Activated CD8-positive, alpha-beta memory T cell treated with anti-CD3 and anti-CD28 coated beads, Interleukin-2, amount 10 ng/mL, durations not matched to agents 7 days and 5 days (primary cell): ENCODE data around the gene PRPF19. TPM values are rescaled to one million over a fixed set of nuclear protein-coding genes. Genes with fewer than 3 reads are reported as not detected.

Source experiments
- ATAC-seq: fragments of 150-1000 bp; cut with Tn5 transposase; one replicate; pipeline ENCODE4 v1.10.0; 2021; ENCODE audit warnings: moderate library complexity
- CTCF ChIA-PET: fragments of 350-600 bp; sonication (Branson Sonifier 250); formaldehyde crosslinking; loops from one replicate; lab custom pipeline; 2021; ENCODE audit warnings: antibody characterized with exemption; lab: Charles Lee
- DNase-seq: peaks from one replicate; pipeline ENCODE4 v3.0.0-alpha.2; 2020
- H3K27ac Mint-ChIP-seq: one replicate; pipeline ENCODE4 v1.8.0; 2021; ENCODE audit warnings: mild to moderate bottlenecking, mixed read lengths
- H3K27me3 Mint-ChIP-seq: one replicate; pipeline ENCODE4 v1.8.0; 2021; ENCODE audit warnings: mixed read lengths
- H3K36me3 Mint-ChIP-seq: one replicate; pipeline ENCODE4 v1.8.0; 2021; ENCODE audit warnings: mild to moderate bottlenecking, mixed read lengths
- H3K4me1 Mint-ChIP-seq: one replicate; pipeline ENCODE4 v1.8.0; 2021; ENCODE audit warnings: mixed read lengths
- H3K4me3 Mint-ChIP-seq: one replicate; pipeline ENCODE4 v1.8.0; 2021; ENCODE audit warnings: mild to moderate bottlenecking, moderate library complexity, mixed read lengths
- H3K9me3 Mint-ChIP-seq: one replicate; pipeline ENCODE4 v1.8.0; 2022; ENCODE audit warnings: low read depth, mixed read lengths
- total RNA-seq, 2 experiments: library from RNA; stranded (reverse); gene quantifications; one replicate each; pipeline ENCODE4 v1.2.3, GENCODE V29; 2021

The PRPF19 gene
- total RNA-seq, 2 experiments from 2014 or later, result 125 to 144 TPM

DNA sequence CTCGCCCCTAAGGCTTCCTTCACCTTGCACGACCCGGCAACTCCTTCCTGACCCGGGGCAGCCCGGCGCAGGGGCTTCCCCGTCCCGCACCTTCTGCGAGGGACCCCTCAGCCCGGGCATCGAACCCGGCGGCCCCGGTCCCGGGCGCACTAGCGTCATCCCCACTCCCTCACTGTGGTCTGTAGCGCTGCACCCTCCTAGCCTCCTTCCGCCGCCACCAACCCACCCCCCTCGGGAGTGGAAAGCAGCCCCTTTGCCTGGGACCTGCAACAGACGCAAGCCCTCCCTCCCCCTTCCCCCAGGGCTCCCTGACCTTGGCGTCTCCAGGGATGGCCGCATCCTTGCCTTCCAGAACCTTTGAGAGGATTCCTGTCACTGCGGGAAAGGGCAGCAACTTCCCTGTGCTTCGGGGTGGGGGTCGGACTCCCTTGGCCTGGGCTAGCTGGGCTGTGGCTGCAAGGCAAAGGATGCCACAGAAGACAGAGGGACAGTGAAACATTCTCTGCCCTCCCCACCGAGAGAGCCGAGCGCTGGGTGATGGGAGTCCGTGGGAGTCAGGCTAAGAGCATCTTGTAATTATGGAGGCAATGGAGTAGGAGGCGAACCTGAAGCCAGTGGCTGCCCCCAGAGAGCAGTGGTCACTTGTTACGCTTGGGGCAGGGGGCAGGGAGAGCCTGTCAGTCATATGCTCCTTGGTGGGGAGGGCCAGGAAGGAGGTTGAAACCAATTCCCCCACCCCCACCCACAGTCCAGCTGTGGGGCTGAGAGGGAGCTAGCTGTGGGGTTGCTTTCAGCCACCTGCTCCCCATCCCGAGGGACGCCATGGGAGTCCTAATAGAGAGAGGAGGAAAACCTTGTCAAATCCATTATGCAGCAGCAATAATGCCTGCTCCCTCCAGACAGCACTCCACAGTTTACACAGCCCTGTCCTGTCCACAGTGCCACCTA lies 18.8 kb upstream of the PRPF19 start:
- Mint-ChIP-seq H3K4me1 (peaks cover 12% of the 10 kb centered on the region), H3K36me3 (peaks cover 23% of the 10 kb centered on the region), H3K9me3 (no peaks in the 10 kb centered on the region), H3K27ac (no peak overlapping the region), H3K4me3 (peak overlapping the region; percentile 15), H3K27me3 (peaks cover 41% of the 10 kb centered on the region)
- DNase-seq (no peak), ATAC-seq (peak; percentile 27)
- CTCF ChIA-PET, result no interaction called here

DNA sequence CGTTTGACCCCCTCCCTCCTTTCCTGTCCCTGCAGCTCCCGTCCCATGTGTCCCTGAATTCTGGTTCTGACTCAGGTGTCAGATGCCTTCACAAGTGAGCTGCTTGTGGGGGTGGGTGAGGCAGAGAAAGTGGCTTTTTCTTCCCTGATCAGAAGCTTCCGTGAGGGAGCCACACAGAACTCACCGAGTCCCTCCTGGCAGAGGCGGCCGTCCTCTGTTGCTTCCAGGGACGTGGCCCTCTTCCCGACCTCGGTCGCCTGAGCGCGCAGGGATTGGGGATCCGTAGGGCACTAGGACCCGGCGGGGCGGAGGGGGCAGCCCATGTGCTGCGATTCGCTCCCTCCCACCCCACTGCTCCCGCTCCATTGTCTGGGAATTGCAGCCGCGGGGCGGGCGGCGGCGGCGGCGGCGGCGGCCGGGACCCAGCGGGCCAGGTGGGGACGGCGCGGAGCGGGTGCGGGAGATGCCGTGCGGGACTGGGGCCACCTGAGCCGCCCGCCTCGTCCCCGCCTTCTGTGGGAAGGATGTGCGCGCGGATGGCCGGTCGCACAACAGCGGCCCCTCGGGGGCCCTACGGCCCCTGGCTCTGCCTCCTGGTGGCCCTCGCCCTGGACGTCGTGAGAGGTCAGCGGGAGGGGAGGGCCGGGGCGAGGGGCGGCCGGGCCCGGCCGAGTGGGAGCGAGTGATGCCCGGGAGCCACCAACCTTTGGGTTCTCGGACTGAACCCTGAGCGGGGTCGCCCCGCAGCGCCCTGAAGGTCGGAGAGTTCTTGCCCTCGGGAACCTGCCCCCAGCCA lies 17.9 kb upstream of the PRPF19 start, which contains the start of gene TMEM132A:
TMEM132A (plus strand) TSS at position 351 of the 796 bp plus-strand sequence; CDS start at position 525, 174 bp downstream.
- H3K9me3 Mint-ChIP-seq, result no peaks in the 10 kb centered on the region
- ATAC-seq, result peak; percentile 54
- CTCF ChIA-PET, result interaction anchor here (0.9 to 1.1 kb wide), 3 partner anchors 9 to 93 kb away, joined by 3 to 4 read pairs (median 3); no protein-coding TSS in a partner anchor

GRCh38 chr11:60923800-60924109 lies 17.4 kb upstream of the PRPF19 start:
- Mint-ChIP-seq H3K4me3 (peak overlapping the region; percentile 21), H3K27me3 (peaks cover 32% of the 10 kb centered on the region), H3K9me3 (no peaks in the 10 kb centered on the region), H3K27ac (no peak overlapping the region), H3K36me3 (peaks cover 32% of the 10 kb centered on the region), H3K4me1 (peaks cover 12% of the 10 kb centered on the region)
- ATAC-seq (no peak), DNase-seq (no peak)
- CTCF ChIA-PET, result interaction anchor here (0.9 to 1.1 kb wide), 3 partner anchors 8 to 93 kb away, joined by 3 to 4 read pairs (median 3); no protein-coding TSS in a partner anchor

More for the DNA sequence above, 17.9 kb upstream of the PRPF19 start, which contains the start of gene TMEM132A:
- Mint-ChIP-seq H3K4me1 (peaks cover 12% of the 10 kb centered on the region), H3K36me3 (peaks cover 31% of the 10 kb centered on the region), H3K27me3 (peaks cover 33% of the 10 kb centered on the region), H3K4me3 (peak within 1 kb of the TSS; percentile 21), H3K27ac (no peak within 1 kb of the TSS)
- DNase-seq, result no peak

- Mint-ChIP-seq H3K9me3 (no peaks in the 10 kb centered on the region), H3K4me3 (no peak overlapping the region), H3K27me3 (peaks cover 32% of the 10 kb centered on the region), H3K27ac (no peak overlapping the region), H3K4me1 (peaks cover 12% of the 10 kb centered on the region), H3K36me3 (peaks cover 32% of the 10 kb centered on the region)
- CTCF ChIA-PET, result interaction anchor here (0.9 to 1.1 kb wide), 3 partner anchors 8 to 92 kb away, joined by 3 to 4 read pairs (median 3); no protein-coding TSS in a partner anchor
- DNase-seq (no peak), ATAC-seq (no peak)
Measured at GRCh38 chr11:60923326-60923725, 16.9 kb upstream of the PRPF19 start.

DNA sequence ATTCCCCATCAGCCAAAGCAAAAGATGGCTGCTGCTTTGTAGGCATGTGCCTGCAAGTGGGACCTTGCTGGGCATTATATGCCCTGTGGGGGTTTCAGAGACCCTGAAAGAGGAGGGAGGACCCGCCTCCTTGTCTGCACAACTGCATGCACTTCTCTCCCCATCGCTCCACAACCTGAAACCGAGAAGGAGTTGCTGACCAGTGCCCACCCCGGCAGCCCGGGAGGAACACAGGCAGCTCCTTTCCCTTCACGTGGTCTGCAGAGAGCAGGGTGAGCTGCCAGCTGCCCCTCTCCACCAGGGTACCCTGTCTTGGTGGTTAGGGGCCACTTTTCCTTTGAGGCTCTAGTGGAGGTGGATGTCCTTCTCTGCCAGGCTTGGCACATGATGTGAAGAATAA lies 16.5 kb upstream of the PRPF19 start:
- ATAC-seq (no peak), DNase-seq (no peak)
- CTCF ChIA-PET, result no interaction called here
- Mint-ChIP-seq H3K36me3 (peaks cover 32% of the 10 kb centered on the region), H3K4me1 (peaks cover 12% of the 10 kb centered on the region), H3K27me3 (peaks cover 32% of the 10 kb centered on the region), H3K4me3 (no peak overlapping the region), H3K27ac (no peak overlapping the region), H3K9me3 (no peaks in the 10 kb centered on the region)

DNA sequence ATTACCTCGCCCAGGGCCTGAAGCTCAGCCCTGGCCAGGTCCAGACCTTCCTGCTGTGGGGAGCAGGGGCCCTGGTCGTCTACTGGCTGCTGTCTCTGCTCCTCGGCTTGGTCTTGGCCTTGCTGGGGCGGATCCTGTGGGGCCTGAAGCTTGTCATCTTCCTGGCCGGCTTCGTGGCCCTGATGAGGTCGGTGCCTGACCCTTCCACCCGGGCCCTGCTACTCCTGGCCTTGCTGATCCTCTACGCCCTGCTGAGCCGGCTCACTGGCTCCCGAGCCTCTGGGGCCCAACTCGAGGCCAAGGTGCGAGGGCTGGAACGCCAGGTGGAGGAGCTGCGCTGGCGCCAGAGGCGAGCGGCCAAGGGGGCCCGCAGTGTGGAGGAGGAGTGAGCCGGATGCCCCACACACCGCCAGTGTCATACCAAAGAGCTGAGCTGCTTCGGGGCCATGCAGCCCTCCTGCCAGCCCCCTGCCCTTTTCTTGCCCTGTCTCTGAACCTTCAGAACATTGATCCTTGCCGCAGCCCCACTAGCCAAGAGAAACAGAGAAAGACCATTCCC lies 15.5 kb upstream of the PRPF19 start:
- no peak overlapping the region for H3K27ac Mint-ChIP-seq
- CTCF ChIA-PET, result no interaction called here
- H3K4me3 Mint-ChIP-seq, result no peak overlapping the region
- ATAC-seq, result no peak
- peaks cover 28% of the 10 kb centered on the region for H3K27me3 Mint-ChIP-seq
- H3K4me1 Mint-ChIP-seq, result peaks cover 15% of the 10 kb centered on the region
- DNase-seq, result no peak
- H3K9me3 Mint-ChIP-seq, result no peaks in the 10 kb centered on the region
- H3K36me3 Mint-ChIP-seq, result peaks cover 34% of the 10 kb centered on the region

- H3K9me3 Mint-ChIP-seq, result no peaks in the 10 kb centered on the region
- H3K4me3 Mint-ChIP-seq, result no peak overlapping the region
- ATAC-seq, result no peak
- peaks cover 22% of the 10 kb centered on the region for H3K27me3 Mint-ChIP-seq
- H3K4me1 Mint-ChIP-seq, result peaks cover 19% of the 10 kb centered on the region
- CTCF ChIA-PET, result no interaction called here
- DNase-seq, result no peak
- H3K36me3 Mint-ChIP-seq, result peaks cover 34% of the 10 kb centered on the region
- no peak overlapping the region for H3K27ac Mint-ChIP-seq
Measured at GRCh38 chr11:60921259-60921658, 14.9 kb upstream of the PRPF19 start.

DNA sequence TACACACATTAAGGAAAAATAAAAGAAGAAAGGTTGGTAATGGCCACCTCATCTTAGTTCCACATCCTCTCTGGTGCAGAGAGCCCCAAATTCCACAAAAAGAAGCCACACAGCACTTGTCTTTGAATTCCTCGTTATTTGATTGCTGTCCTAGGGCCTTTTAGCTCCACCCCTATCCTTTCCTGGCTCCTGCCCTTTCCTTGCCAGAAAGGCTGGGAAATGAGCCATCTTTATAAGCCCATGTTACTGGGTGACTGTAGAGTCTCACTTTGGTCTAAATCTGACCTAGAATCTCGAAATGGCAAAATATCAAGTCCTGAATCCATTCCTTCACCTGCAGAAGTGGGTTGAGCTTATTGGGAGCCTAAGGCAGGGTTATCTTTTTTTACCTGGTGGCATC lies 13.6 kb upstream of the PRPF19 start:
- ATAC-seq (no peak), DNase-seq (no peak)
- Mint-ChIP-seq H3K27ac (no peak overlapping the region), H3K9me3 (no peaks in the 10 kb centered on the region), H3K36me3 (peaks cover 36% of the 10 kb centered on the region), H3K4me1 (peaks cover 20% of the 10 kb centered on the region), H3K27me3 (peaks cover 9% of the 10 kb centered on the region), H3K4me3 (no peak overlapping the region)
- CTCF ChIA-PET, result interaction anchor here (1.6 kb wide), 1 partner anchor 267 kb away, joined by 4 read pairs; no protein-coding TSS in a partner anchor

GRCh38 chr11:60919320-60919719 lies 12.9 kb upstream of the PRPF19 start:
- no peaks in the 10 kb centered on the region for H3K9me3 Mint-ChIP-seq
- H3K4me1 Mint-ChIP-seq, result peaks cover 17% of the 10 kb centered on the region
- H3K27me3 Mint-ChIP-seq, result peaks cover 8% of the 10 kb centered on the region
- H3K4me3 Mint-ChIP-seq, result no peak overlapping the region
- CTCF ChIA-PET, result interaction anchor here (0.8 to 1.6 kb wide), 4 partner anchors 20 to 351 kb away, joined by 3 to 4 read pairs (median 4); no protein-coding TSS in a partner anchor
- H3K27ac Mint-ChIP-seq, result no peak overlapping the region
- ATAC-seq, result no peak
- peaks cover 36% of the 10 kb centered on the region for H3K36me3 Mint-ChIP-seq
- DNase-seq, result no peak

- no peak for ATAC-seq
- CTCF ChIA-PET, result interaction anchor here (0.7 to 1.0 kb wide), 4 partner anchors 20 to 352 kb away, joined by 3 to 5 read pairs (median 4); no protein-coding TSS in a partner anchor
- no peak for DNase-seq
- Mint-ChIP-seq H3K9me3 (no peaks in the 10 kb centered on the region), H3K4me1 (peaks cover 16% of the 10 kb centered on the region), H3K27me3 (peaks cover 4% of the 10 kb centered on the region), H3K4me3 (no peak overlapping the region), H3K27ac (no peak overlapping the region), H3K36me3 (peaks cover 38% of the 10 kb centered on the region)
Measured at GRCh38 chr11:60918939-60919265, 12.5 kb upstream of the PRPF19 start.

GRCh38 chr11:60918251-60918938 lies 12.0 kb upstream of the PRPF19 start:
- CTCF ChIA-PET, result interaction anchor here (0.7 to 1.1 kb wide), 5 partner anchors 12 to 352 kb away, joined by 3 to 5 read pairs (median 4); partner anchors contain the start of gene PRPF19
- Mint-ChIP-seq H3K27me3 (peaks cover 3% of the 10 kb centered on the region), H3K36me3 (peaks cover 36% of the 10 kb centered on the region), H3K4me1 (peaks cover 18% of the 10 kb centered on the region), H3K27ac (no peak overlapping the region), H3K9me3 (no peaks in the 10 kb centered on the region), H3K4me3 (no peak overlapping the region)
- no peak for ATAC-seq
- no peak for DNase-seq

DNA sequence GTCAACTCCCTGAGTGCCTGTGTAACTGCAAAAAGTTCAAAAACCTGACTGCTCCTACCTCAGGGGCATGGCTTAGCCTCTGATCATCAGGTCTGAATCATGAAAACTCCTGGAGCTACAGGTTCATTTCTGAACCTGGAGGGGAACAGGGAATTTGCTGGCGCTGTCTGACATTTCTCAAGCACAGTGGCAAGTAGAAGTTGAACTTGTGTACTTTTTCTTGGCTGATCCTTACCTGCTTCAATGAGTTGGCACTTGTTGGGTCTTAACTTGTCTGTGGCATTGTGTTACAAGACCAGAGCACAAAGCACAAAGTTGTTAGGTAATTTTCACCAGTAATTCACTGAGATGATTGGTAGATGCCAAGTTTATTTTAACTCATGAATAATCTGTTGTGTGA lies 10.9 kb upstream of the PRPF19 start:
- no peak for ATAC-seq
- Mint-ChIP-seq H3K36me3 (peaks cover 30% of the 10 kb centered on the region), H3K4me1 (peaks cover 28% of the 10 kb centered on the region), H3K9me3 (no peaks in the 10 kb centered on the region), H3K4me3 (no peak overlapping the region), H3K27ac (peak overlapping the region; percentile 16), H3K27me3 (no peaks in the 10 kb centered on the region)
- DNase-seq, result no peak
- CTCF ChIA-PET, result interaction anchor here (1.1 kb wide), 1 partner anchor 11 kb away, joined by 4 read pairs; the partner anchor contains the start of gene PRPF19
